SU-DHL-6 (cell line): Measurements from ENCODE around the gene ADSS1.

ENCODE experiments used
- H2AFZ ChIP-seq: fragments of 200-600 bp; sonication (generic); 2 replicates; pipeline ENCODE4 v1.6.1; 2014; ENCODE audit warnings: low read depth, mild to moderate bottlenecking, moderate library complexity, mixed read lengths, antibody characterized with exemption, low read length; ENCODE audit not compliant: severe bottlenecking
- H3F3A ChIP-seq: fragments of 200-600 bp; shearing (Covaris generic); 2 replicates; pipeline ENCODE4 v1.6.0; 2016; ENCODE audit warnings: antibody characterized with exemption, mild to moderate bottlenecking; ENCODE audit not compliant: insufficient read depth
- H3K27ac ChIP-seq: fragments of 200-600 bp; sonication (generic); 2 replicates; pipeline ENCODE4 v1.5.1; 2016; ENCODE audit warnings: low read depth, mild to moderate bottlenecking, low read length, moderate library complexity, mixed read lengths
- H3K27me3 ChIP-seq: fragments of 200-600 bp; sonication (generic), shearing (Covaris generic); 2 replicates; pipeline ENCODE4 v1.6.0; 2014; ENCODE audit warnings: mild to moderate bottlenecking, low read length
- H3K36me3 ChIP-seq: fragments of 200-600 bp; sonication (generic); 2 replicates; pipeline ENCODE4 v1.6.1; 2014; ENCODE audit warnings: mild to moderate bottlenecking, low read length, mixed read lengths
- H3K4me2 ChIP-seq: fragments of 300-600, 200-600 bp; shearing (Covaris generic), sonication (generic); 2 replicates; pipeline ENCODE4 v1.6.0; 2014; ENCODE audit warnings: low read length, low read depth, mild to moderate bottlenecking; ENCODE audit not compliant: poor library complexity, severe bottlenecking
- H3K4me3 ChIP-seq: fragments of 200-600 bp; sonication (generic); 2 replicates; pipeline ENCODE4 v1.5.1; 2014; ENCODE audit warnings: antibody characterized with exemption, low read length, mild to moderate bottlenecking, mixed read lengths; ENCODE audit not compliant: insufficient read depth, poor library complexity, severe bottlenecking
- H3K79me2 ChIP-seq: fragments of 200-600 bp; sonication (generic); 2 replicates; pipeline ENCODE4 v1.6.1; 2014; ENCODE audit warnings: mild to moderate bottlenecking, low read length, moderate library complexity; ENCODE audit not compliant: insufficient read depth
- H3K9ac ChIP-seq: fragments of 200-600 bp; sonication (generic); 2 replicates; pipeline ENCODE4 v1.7.0; 2014; ENCODE audit warnings: mild to moderate bottlenecking, low read length
- H3K9me2 ChIP-seq: fragments of 200-600 bp; sonication (generic); replicated peaks from 2 replicates; pipeline ENCODE4 v1.6.1; 2014; ENCODE audit warnings: low read length; ENCODE audit not compliant: insufficient read depth
- H3K9me3 ChIP-seq: fragments of 200-600 bp; sonication (generic); 2 replicates; pipeline ENCODE4 v1.6.1; 2014; ENCODE audit warnings: low read length, mixed read lengths; ENCODE audit not compliant: insufficient read depth
- H4K20me1 ChIP-seq: fragments of 200-600 bp; sonication (generic); 2 replicates; pipeline ENCODE4 v1.6.1; 2014; ENCODE audit warnings: low read depth, mild to moderate bottlenecking, antibody characterized with exemption, low read length, moderate library complexity, mixed read lengths
- CTCF ChIP-seq: fragments of 200-600 bp; sonication (generic); IDR thresholded peaks from one replicate; pipeline ENCODE4 v1.5.1; 2017; ENCODE audit warnings: antibody characterized with exemption, mild to moderate bottlenecking, low read length, moderate library complexity; ENCODE audit not compliant: insufficient read depth, poor library complexity, severe bottlenecking
- EZH2phosphoT487 ChIP-seq: fragments of 200-600 bp; sonication (generic), shearing (Covaris generic); conservative IDR thresholded peaks from 2 replicates; pipeline ENCODE4 v1.6.1; 2018; ENCODE audit warnings: mild to moderate bottlenecking, antibody characterized with exemption, low read length, moderate library complexity, mixed read lengths

The ADSS1 gene

GRCh38 chr14:104734051-104734587 is 10.1 kb downstream of the ADSS1 start:
- H3K27me3 ChIP-seq, result no peaks in the 10 kb centered on the region
- no peaks in the 10 kb centered on the region for H3K36me3 ChIP-seq
- H4K20me1 ChIP-seq, result no peaks in the 10 kb centered on the region
- no peaks in the 10 kb centered on the region for H3F3A ChIP-seq
- H3K9ac ChIP-seq, result no peak overlapping the region
- no peaks in the 10 kb centered on the region for H3K9me2 ChIP-seq
- H3K79me2 ChIP-seq, result no peaks in the 10 kb centered on the region
- H3K4me2 ChIP-seq, result no peak overlapping the region
- TF ChIP-seq EZH2phosphoT487 (no peak), CTCF (no peak)
- H3K27ac ChIP-seq, result no peak overlapping the region
- no peaks in the 10 kb centered on the region for H3K9me3 ChIP-seq
- H3K4me3 ChIP-seq, result no peak overlapping the region
- H2AFZ ChIP-seq, result no peak overlapping the region

- Histone ChIP-seq H4K20me1 (no peaks in the 10 kb centered on the region), H3K27me3 (no peaks in the 10 kb centered on the region), H3K36me3 (no peaks in the 10 kb centered on the region), H3F3A (no peaks in the 10 kb centered on the region), H3K9me2 (no peaks in the 10 kb centered on the region), H3K79me2 (no peaks in the 10 kb centered on the region), H3K9me3 (no peaks in the 10 kb centered on the region), H3K4me2 (no peak overlapping the region), H2AFZ (no peak overlapping the region), H3K27ac (no peak overlapping the region), H3K4me3 (no peak overlapping the region), H3K9ac (no peak overlapping the region)
- TF ChIP-seq EZH2phosphoT487 (no peak), CTCF (no peak)
Measured at GRCh38 chr14:104734601-104734990, 10.6 kb downstream of the ADSS1 start.

GRCh38 chr14:104734991-104735779 is 11.2 kb downstream of the ADSS1 start:
- Histone ChIP-seq H3K36me3 (no peaks in the 10 kb centered on the region), H3K79me2 (no peaks in the 10 kb centered on the region), H3K9me2 (no peaks in the 10 kb centered on the region), H3K27me3 (no peaks in the 10 kb centered on the region), H3K27ac (no peak overlapping the region), H4K20me1 (no peaks in the 10 kb centered on the region), H3K4me3 (no peak overlapping the region), H3K4me2 (no peak overlapping the region), H2AFZ (no peak overlapping the region), H3K9me3 (no peaks in the 10 kb centered on the region), H3K9ac (no peak overlapping the region), H3F3A (no peaks in the 10 kb centered on the region)
- no peak for TF ChIP-seq EZH2phosphoT487
- TF ChIP-seq CTCF, result no peak
